ENCODE data around the gene TMX2.
A peak's percentile ranks its signal among the peaks of the same experiment; 100 is the strongest.

Gene TMX2

GRCh38 chr11:57779276-57779675 is 66.9 kb downstream of the TMX2 start:
- DNase-seq (ENCODE audit: low spot score): no peak
- TF ChIP-seq, protein P1, sequence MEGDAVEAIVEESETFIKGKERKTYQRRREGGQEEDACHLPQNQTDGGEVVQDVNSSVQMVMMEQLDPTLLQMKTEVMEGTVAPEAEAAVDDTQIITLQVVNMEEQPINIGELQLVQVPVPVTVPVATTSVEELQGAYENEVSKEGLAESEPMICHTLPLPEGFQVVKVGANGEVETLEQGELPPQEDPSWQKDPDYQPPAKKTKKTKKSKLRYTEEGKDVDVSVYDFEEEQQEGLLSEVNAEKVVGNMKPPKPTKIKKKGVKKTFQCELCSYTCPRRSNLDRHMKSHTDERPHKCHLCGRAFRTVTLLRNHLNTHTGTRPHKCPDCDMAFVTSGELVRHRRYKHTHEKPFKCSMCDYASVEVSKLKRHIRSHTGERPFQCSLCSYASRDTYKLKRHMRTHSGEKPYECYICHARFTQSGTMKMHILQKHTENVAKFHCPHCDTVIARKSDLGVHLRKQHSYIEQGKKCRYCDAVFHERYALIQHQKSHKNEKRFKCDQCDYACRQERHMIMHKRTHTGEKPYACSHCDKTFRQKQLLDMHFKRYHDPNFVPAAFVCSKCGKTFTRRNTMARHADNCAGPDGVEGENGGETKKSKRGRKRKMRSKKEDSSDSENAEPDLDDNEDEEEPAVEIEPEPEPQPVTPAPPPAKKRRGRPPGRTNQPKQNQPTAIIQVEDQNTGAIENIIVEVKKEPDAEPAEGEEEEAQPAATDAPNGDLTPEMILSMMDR (IDR thresholded peaks at IDR 0.05; ENCODE audit: borderline replicate concordance, control extremely low read depth, extremely low read depth, insufficient read depth, missing control alignments): no peak
- in situ Hi-C loops (cut with MboI; ENCODE audit: low sequenced_read_pairs, unreplicated experiment): no loop called here

DNA sequence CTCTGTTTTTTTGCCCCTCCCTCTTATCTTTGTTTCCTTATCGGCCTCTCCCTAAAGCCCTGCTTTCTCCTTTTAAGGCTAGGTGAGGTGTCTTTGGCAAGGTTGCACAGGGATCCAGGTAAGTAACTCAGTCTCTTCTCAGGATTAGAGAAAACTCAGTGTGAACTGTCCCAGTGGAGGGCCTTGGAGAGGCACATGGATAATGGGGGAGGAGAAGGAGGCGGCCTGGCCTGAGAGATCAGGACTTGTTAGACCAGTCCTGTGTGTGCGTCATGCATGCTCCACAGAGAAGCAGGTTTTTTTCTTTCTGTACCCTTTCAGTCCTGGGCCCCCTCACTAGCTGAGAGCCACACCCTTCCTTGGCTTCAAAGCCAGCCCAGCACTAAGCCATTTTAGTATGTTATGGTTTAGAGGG is 69.1 kb downstream of the TMX2 start:
- in situ Hi-C loops (cut with MboI; ENCODE audit: low sequenced_read_pairs, unreplicated experiment): no loop called here
- TF ChIP-seq, protein P1 (IDR thresholded peaks at IDR 0.05; ENCODE audit: borderline replicate concordance, control extremely low read depth, extremely low read depth, insufficient read depth, missing control alignments): no peak
- no peak for DNase-seq (ENCODE audit: low spot score)

- DNase-seq (ENCODE audit: low spot score): no peak
- in situ Hi-C loops (cut with MboI; ENCODE audit: low sequenced_read_pairs, unreplicated experiment): no loop called here
- TF ChIP-seq, protein P1 (IDR thresholded peaks at IDR 0.05; ENCODE audit: borderline replicate concordance, control extremely low read depth, extremely low read depth, insufficient read depth, missing control alignments): no peak
Observed at GRCh38 chr11:57785072-57785471, 72.7 kb downstream of the TMX2 start.

GRCh38 chr11:57786436-57786835 is 74.0 kb downstream of the TMX2 start:
- DNase-seq (ENCODE audit: low spot score): no peak
- in situ Hi-C loops (cut with MboI; ENCODE audit: low sequenced_read_pairs, unreplicated experiment): no loop called here
- TF ChIP-seq, protein P1 (IDR thresholded peaks at IDR 0.05; ENCODE audit: borderline replicate concordance, control extremely low read depth, extremely low read depth, insufficient read depth, missing control alignments): no peak

GRCh38 chr11:57787006-57787604 is 74.7 kb downstream of the TMX2 start:
- TF ChIP-seq, protein P1 (IDR thresholded peaks at IDR 0.05; ENCODE audit: borderline replicate concordance, control extremely low read depth, extremely low read depth, insufficient read depth, missing control alignments): no peak
- DNase-seq (ENCODE audit: low spot score): no peak
- in situ Hi-C loops (cut with MboI; ENCODE audit: low sequenced_read_pairs, unreplicated experiment): no loop called here

DNA sequence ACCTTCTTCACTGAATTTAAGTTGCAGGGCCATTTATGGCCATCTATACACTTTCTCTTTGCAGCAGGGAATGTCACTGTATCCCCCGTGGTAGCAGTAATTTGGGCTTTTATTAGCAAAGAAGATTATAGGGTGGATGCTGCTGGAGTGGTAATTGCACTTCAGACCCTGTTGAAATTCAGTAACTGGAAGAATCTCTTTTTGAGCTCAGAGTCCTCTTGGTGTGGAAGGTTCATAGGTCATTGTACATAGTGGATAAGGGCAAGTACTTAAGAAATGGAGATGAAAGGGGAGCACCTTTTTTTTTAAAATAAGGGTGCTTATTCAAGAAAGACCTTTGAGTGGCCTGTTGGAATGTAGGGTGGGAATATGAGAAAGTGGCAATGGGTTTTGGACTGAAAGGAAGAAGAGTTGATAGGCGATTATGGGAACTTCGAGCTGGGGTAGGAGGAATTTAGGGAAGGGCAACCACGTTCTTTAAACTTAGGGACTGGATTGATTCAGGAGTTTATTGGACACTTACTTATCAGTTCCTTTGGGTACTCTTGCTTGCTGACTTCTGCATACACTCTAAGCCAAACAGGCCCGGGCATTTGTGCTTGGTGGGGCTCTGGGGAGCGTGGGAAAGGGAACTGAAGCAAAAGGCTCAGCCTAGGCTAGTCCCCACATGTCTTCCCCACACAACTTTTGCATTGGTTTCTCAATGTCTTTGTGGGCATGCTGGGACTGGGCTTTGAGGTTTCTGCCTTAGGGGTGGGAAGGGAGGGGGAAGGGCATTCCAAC is 75.7 kb downstream of the TMX2 start:
- peak; percentile 66 for DNase-seq (ENCODE audit: low spot score)
- in situ Hi-C loops (cut with MboI; ENCODE audit: low sequenced_read_pairs, unreplicated experiment): no loop called here
- TF ChIP-seq, protein P1 (IDR thresholded peaks at IDR 0.05; ENCODE audit: borderline replicate concordance, control extremely low read depth, extremely low read depth, insufficient read depth, missing control alignments): no peak
